Trophoblast cell (in vitro differentiated cells and primary cell): ENCODE measurements around the gene UBL4A.
"Not testable (repeated sequence)": the region's sequence is repeated elsewhere in the genome, so short reads cannot be mapped to it uniquely, and the experiment has no call there.

Experiments used
- DNase-seq, 2 donors: peaks; one replicate each; pipeline ENCODE4 v3.0.0-alpha.2; 2016
- H2AFZ ChIP-seq: 2 replicates; pipeline ENCODE4 v1.6.1; 2013; ENCODE audit warnings: low read length, moderate library complexity, mild to moderate bottlenecking; ENCODE audit not compliant: insufficient read depth, poor library complexity
- H2AK5ac ChIP-seq: 2 replicates; pipeline ENCODE4 v1.6.1; 2013; ENCODE audit warnings: mild to moderate bottlenecking, low read length
- H2BK120ac ChIP-seq: 2 replicates; pipeline ENCODE4 v1.6.1; 2013; ENCODE audit warnings: low read length, mild to moderate bottlenecking, moderate library complexity; ENCODE audit not compliant: insufficient read depth, poor library complexity
- H2BK12ac ChIP-seq: 2 replicates; pipeline ENCODE4 v1.6.1; 2013; ENCODE audit warnings: mild to moderate bottlenecking, low read length, moderate library complexity
- H2BK5ac ChIP-seq: 2 replicates; pipeline ENCODE4 v1.6.1; 2013; ENCODE audit warnings: low read length, low read depth, moderate library complexity, mild to moderate bottlenecking; ENCODE audit not compliant: poor library complexity
- H3K14ac ChIP-seq: 2 replicates; pipeline ENCODE4 v1.6.1; 2013; ENCODE audit warnings: mild to moderate bottlenecking, low read length
- H3K18ac ChIP-seq: 2 replicates; pipeline ENCODE4 v1.6.1; 2013; ENCODE audit warnings: mild to moderate bottlenecking, low read length
- H3K23ac ChIP-seq: 2 replicates; pipeline ENCODE4 v1.6.1; 2013; ENCODE audit warnings: low read length
- H3K27ac ChIP-seq: 2 replicates; pipeline ENCODE4 v1.5.1; 2013; ENCODE audit warnings: low read depth, mild to moderate bottlenecking, inconsistent platforms, low read length, moderate library complexity
- H3K27me3 ChIP-seq: 2 replicates; pipeline ENCODE4 v1.6.1; 2013; ENCODE audit warnings: inconsistent platforms, mild to moderate bottlenecking, low read length, moderate library complexity; ENCODE audit not compliant: insufficient read depth
- H3K36me3 ChIP-seq, 2 experiments: 1 replicate in 1 of 2; 2 replicates in 1 of 2; pipeline ENCODE4 v1.6.1; 2013; ENCODE audit warnings: low read length in 2 of 2, mild to moderate bottlenecking in 2 of 2, moderate library complexity in 1 of 2; ENCODE audit not compliant: insufficient read depth in 2 of 2, control insufficient read depth in 1 of 2
- H3K4ac ChIP-seq: 2 replicates; pipeline ENCODE4 v1.6.1; 2013; ENCODE audit warnings: low read depth, mild to moderate bottlenecking, low read length, moderate library complexity
- H3K4me1 ChIP-seq, 2 experiments: 1 replicate in 1 of 2; 2 replicates in 1 of 2; pipeline ENCODE4 v1.6.1; 2013; ENCODE audit warnings: low read length in 2 of 2, mild to moderate bottlenecking in 2 of 2, moderate library complexity in 1 of 2; ENCODE audit not compliant: insufficient read depth in 2 of 2, control insufficient read depth in 1 of 2
- H3K4me2 ChIP-seq: 2 replicates; pipeline ENCODE4 v1.6.1; 2013; ENCODE audit warnings: inconsistent platforms, mild to moderate bottlenecking, low read length, moderate library complexity
- H3K4me3 ChIP-seq: 2 replicates; pipeline ENCODE4 v1.5.1; 2013; ENCODE audit warnings: mild to moderate bottlenecking, low read depth, low read length, inconsistent platforms
- H3K79me1 ChIP-seq: one replicate; pipeline ENCODE4 v1.6.1; 2013; ENCODE audit warnings: low read length
- H3K79me2 ChIP-seq: 2 replicates; pipeline ENCODE4 v1.6.1; 2013; ENCODE audit warnings: low read length, mild to moderate bottlenecking; ENCODE audit not compliant: control insufficient read depth, insufficient read depth, poor library complexity
- H3K9ac ChIP-seq: 2 replicates; pipeline ENCODE4 v1.6.1; 2013; ENCODE audit warnings: mild to moderate bottlenecking, low read length
- H3K9me3 ChIP-seq: 2 replicates; pipeline ENCODE4 v1.6.1; 2013; ENCODE audit warnings: low read depth, mild to moderate bottlenecking, control low read depth, inconsistent platforms, low read length; ENCODE audit not compliant: insufficient read depth
- H4K12ac ChIP-seq: 2 replicates; pipeline ENCODE4 v1.6.1; 2013; ENCODE audit warnings: low read depth, mild to moderate bottlenecking, low read length, moderate library complexity
- H4K8ac ChIP-seq: 2 replicates; pipeline ENCODE4 v1.6.1; 2013; ENCODE audit warnings: low read depth, mild to moderate bottlenecking, low read length, moderate library complexity
- H4K91ac ChIP-seq: one replicate; pipeline ENCODE4 v1.6.1; 2013; ENCODE audit warnings: low read depth, mild to moderate bottlenecking, low read length, moderate library complexity
- WGBS: extraction: QIAGEN DNeasy Blood & Tissue Kit; methylation state at CpG from one replicate; pipeline ENCODE4 v1.1.7; 2013; ENCODE audit warnings: missing lambda C conversion rate; ENCODE audit not compliant: insufficient read length, insufficient coverage; ENCODE audit errors: extremely low coverage; 5-methylcytosine and 5-hydroxymethylcytosine counted together

Gene UBL4A

GRCh38 chrX:154501423-154501822, 15.0 kb upstream of the UBL4A start:
- H3K4me2 ChIP-seq, H3K27me3 ChIP-seq, H2AK5ac ChIP-seq, H3K9me3 ChIP-seq, H3K27ac ChIP-seq, H2BK120ac ChIP-seq, H3K36me3 ChIP-seq, H4K91ac ChIP-seq, H4K12ac ChIP-seq, H2AFZ ChIP-seq, H2BK12ac ChIP-seq, H3K4ac ChIP-seq, H3K23ac ChIP-seq, H3K9ac ChIP-seq, H3K4me1 ChIP-seq, H3K18ac ChIP-seq, H3K4me3 ChIP-seq, H3K14ac ChIP-seq, H4K8ac ChIP-seq, H2BK5ac ChIP-seq, H3K79me2 ChIP-seq: not testable (repeated sequence)
- peaks cover 10% of the 10 kb centered on the region for H3K79me1 ChIP-seq
- WGBS, result no CpG with 5 or more reads among the region's 7 CpGs
- peak in 1 of 2 donors; percentile 43 for DNase-seq

- H3K27me3 ChIP-seq, H3K79me1 ChIP-seq, H3K9me3 ChIP-seq, H4K91ac ChIP-seq, H3K36me3 ChIP-seq, DNase-seq, H2BK120ac ChIP-seq, H3K27ac ChIP-seq, H4K12ac ChIP-seq, H3K14ac ChIP-seq, H3K4me1 ChIP-seq, H3K18ac ChIP-seq, H2AK5ac ChIP-seq, H2BK5ac ChIP-seq, H3K4ac ChIP-seq, H3K4me2 ChIP-seq, H2AFZ ChIP-seq, H3K4me3 ChIP-seq, H3K23ac ChIP-seq, H4K8ac ChIP-seq, H3K9ac ChIP-seq, H2BK12ac ChIP-seq, H3K79me2 ChIP-seq: not testable (repeated sequence)
- WGBS, result no CpG with 5 or more reads among the region's 4 CpGs
Observed at GRCh38 chrX:154496591-154497137, 10.2 kb upstream of the UBL4A start.

GRCh38 chrX:154495472-154495922, 9.1 kb upstream of the UBL4A start:
- Histone ChIP-seq H3K18ac (no peak overlapping the region), H3K36me3 (no peaks in the 10 kb centered on the region), H4K91ac (no peak overlapping the region), H3K27ac (no peak overlapping the region), H2BK5ac (no peak overlapping the region), H2AK5ac (no peak overlapping the region), H4K12ac (no peak overlapping the region), H2BK12ac (no peak overlapping the region), H3K79me1 (peaks cover 5% of the 10 kb centered on the region), H3K79me2 (no peaks in the 10 kb centered on the region), H3K4me3 (no peak overlapping the region), H4K8ac (no peak overlapping the region), H3K27me3 (no peaks in the 10 kb centered on the region), H3K9ac (no peak overlapping the region), H2BK120ac (no peak overlapping the region), H3K4me1 (no peaks in the 10 kb centered on the region), H3K4ac (no peak overlapping the region), H3K14ac (no peak overlapping the region), H3K9me3 (no peaks in the 10 kb centered on the region), H3K4me2 (no peak overlapping the region), H2AFZ (no peak overlapping the region), H3K23ac (no peak overlapping the region)
- no peak for DNase-seq
- WGBS, result no CpG with 5 or more reads among the region's 6 CpGs

GRCh38 chrX:154494715-154495114, 8.3 kb upstream of the UBL4A start:
- Histone ChIP-seq H3K14ac (no peak overlapping the region), H3K18ac (no peak overlapping the region), H3K4ac (no peak overlapping the region), H4K8ac (no peak overlapping the region), H3K4me2 (no peak overlapping the region), H2BK5ac (no peak overlapping the region), H3K9me3 (no peaks in the 10 kb centered on the region), H4K12ac (no peak overlapping the region), H3K79me1 (peaks cover 10% of the 10 kb centered on the region), H3K9ac (no peak overlapping the region), H2AFZ (no peak overlapping the region), H3K36me3 (no peaks in the 10 kb centered on the region), H2AK5ac (no peak overlapping the region), H3K79me2 (peaks cover 4% of the 10 kb centered on the region), H2BK120ac (no peak overlapping the region), H2BK12ac (no peak overlapping the region), H3K27me3 (no peaks in the 10 kb centered on the region), H3K4me1 (peaks cover 0 to 2% of the 10 kb centered on the region in 2 experiments), H3K4me3 (no peak overlapping the region), H3K23ac (no peak overlapping the region), H4K91ac (no peak overlapping the region), H3K27ac (no peak overlapping the region)
- no peak for DNase-seq
- no CpG with 5 or more reads among the region's 3 CpGs for WGBS
